ENCODE data around the gene PRX.
"Not testable (repeated sequence)": the region's sequence is repeated elsewhere in the genome, so short reads cannot be mapped to it uniquely, and the experiment has no call there.

Gene PRX, protein sequence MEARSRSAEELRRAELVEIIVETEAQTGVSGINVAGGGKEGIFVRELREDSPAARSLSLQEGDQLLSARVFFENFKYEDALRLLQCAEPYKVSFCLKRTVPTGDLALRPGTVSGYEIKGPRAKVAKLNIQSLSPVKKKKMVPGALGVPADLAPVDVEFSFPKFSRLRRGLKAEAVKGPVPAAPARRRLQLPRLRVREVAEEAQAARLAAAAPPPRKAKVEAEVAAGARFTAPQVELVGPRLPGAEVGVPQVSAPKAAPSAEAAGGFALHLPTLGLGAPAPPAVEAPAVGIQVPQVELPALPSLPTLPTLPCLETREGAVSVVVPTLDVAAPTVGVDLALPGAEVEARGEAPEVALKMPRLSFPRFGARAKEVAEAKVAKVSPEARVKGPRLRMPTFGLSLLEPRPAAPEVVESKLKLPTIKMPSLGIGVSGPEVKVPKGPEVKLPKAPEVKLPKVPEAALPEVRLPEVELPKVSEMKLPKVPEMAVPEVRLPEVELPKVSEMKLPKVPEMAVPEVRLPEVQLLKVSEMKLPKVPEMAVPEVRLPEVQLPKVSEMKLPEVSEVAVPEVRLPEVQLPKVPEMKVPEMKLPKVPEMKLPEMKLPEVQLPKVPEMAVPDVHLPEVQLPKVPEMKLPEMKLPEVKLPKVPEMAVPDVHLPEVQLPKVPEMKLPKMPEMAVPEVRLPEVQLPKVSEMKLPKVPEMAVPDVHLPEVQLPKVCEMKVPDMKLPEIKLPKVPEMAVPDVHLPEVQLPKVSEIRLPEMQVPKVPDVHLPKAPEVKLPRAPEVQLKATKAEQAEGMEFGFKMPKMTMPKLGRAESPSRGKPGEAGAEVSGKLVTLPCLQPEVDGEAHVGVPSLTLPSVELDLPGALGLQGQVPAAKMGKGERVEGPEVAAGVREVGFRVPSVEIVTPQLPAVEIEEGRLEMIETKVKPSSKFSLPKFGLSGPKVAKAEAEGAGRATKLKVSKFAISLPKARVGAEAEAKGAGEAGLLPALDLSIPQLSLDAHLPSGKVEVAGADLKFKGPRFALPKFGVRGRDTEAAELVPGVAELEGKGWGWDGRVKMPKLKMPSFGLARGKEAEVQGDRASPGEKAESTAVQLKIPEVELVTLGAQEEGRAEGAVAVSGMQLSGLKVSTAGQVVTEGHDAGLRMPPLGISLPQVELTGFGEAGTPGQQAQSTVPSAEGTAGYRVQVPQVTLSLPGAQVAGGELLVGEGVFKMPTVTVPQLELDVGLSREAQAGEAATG (N-terminal part only)

GRCh38 chr19:40413291-40413845, at the start of gene PRX:
Gene PRX (minus strand): TSS chr19:40413378. CDS start chr19:40407932, 5,446 bp downstream.
- DNase-seq (ENCODE audit: low spot score) = no peak

DNA sequence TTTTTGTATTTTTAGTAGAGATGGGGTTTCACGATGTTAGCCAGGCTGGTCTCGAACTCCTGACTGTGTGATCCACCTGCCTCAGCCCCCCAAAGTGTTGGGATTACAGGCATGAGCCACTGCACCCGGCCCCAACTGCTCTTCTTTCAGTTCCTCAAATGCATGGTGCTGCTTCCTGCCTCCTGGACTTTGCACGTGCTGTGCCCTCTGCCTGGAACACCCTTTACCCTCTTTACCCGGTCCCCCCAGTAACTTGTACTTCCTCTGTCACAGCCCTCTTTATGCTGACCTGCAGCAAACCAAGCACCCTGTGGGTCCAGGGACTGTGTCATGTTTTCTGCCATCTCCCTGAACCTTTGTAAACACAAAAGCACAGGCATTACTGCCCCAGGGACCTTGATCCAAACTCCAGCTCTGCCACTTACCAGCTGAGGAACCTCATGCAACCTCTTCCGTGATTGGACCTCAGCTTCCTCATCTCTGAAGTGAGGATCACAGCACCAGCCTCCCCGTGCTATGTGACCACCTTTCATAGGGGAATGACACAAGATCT, 48.6 kb upstream of the PRX start:
- DNase-seq (ENCODE audit: low spot score) = no peak

- DNase-seq (ENCODE audit: low spot score) = no peak
Observed at GRCh38 chr19:40460185-40460584, 47.0 kb upstream of the PRX start.

- no peak for DNase-seq (ENCODE audit: low spot score)
Observed at GRCh38 chr19:40458597-40458974, 45.4 kb upstream of the PRX start.

GRCh38 chr19:40457953-40458596, 44.9 kb upstream of the PRX start:
- DNase-seq (ENCODE audit: low spot score) = no peak

- no peak for DNase-seq (ENCODE audit: low spot score)
Observed at GRCh38 chr19:40457048-40457447, 43.9 kb upstream of the PRX start.

- not testable (repeated sequence) for DNase-seq (ENCODE audit: low spot score)
Observed at GRCh38 chr19:40453943-40454342, 40.8 kb upstream of the PRX start.

DNA sequence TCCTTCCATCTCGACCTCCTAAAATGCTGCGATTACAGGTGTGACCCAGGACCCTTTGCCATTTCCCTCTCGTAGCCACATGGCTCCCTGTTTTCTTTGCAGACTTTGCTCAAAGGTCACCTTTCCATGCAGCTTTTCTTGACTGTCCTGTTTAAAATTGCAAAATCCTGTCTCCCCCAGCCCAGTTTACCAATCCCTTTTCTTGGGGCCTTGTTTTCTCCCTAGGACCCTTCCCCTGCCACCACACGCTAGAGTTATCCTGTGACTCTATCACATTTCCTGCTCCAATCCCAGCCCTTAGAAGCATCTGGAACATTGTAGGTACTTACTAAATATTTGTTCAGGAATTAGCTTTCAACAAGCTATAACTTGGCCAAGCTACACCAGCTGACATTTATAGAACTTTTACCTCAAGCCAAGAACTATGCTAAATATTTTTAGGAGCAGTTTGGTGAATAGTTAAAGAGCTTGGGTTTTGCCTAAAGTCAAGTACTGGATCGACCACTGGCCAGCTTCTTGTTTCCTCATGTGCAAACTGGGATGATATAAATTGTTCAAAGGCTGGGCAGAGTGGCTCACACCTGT, 40.1 kb upstream of the PRX start:
- no peak for DNase-seq (ENCODE audit: low spot score)

DNA sequence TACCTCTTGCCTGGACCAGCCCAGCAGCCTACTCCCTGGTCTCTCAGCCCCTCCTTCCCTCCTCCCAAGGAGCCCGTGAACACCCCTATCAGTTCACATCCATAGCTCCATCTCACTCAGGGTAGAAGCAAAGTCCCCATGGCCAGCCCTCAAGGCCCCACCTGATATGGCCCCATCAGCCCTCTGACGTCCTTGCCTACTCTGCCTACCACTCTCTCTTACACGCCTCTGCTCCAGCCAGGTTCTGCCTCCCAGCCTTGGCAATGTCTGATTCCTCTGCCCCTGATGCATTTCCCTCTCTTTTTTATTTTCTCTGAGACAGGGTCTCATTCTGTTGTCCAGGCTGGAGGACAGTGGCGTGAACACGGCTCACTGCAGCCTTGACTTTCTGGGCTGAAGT, 38.8 kb upstream of the PRX start:
- DNase-seq (ENCODE audit: low spot score) = no peak

GRCh38 chr19:40450664-40451063, 37.5 kb upstream of the PRX start:
- no peak for DNase-seq (ENCODE audit: low spot score)

- DNase-seq (ENCODE audit: low spot score) = no peak
Observed at GRCh38 chr19:40449506-40449905, 36.3 kb upstream of the PRX start.

DNA sequence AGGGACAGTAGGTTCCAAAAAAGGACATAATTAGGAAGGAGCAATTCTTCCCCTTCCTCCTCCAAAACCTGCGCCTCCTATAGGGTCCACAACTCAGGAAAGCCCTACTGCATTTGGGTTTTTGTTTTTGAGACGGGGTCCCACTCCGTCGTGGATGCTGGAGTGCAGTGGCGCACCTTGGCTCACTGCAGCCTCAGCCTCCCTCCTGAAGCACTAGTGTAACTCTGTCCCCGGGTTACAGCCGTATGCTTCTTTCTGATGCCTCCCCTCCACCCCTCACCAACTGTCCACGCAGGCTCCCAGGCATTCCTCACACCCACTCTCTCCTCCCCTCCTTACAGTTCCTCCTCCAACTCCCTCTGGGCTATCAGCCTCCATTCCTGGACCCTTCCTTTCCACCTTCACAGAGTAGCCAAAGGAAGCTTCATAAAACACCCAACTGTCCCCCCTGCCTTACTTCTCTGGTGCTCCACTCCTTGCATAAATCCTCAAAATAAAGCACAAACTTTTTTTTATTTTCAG, 33.1 kb upstream of the PRX start:
- no peak for DNase-seq (ENCODE audit: low spot score)

DNA sequence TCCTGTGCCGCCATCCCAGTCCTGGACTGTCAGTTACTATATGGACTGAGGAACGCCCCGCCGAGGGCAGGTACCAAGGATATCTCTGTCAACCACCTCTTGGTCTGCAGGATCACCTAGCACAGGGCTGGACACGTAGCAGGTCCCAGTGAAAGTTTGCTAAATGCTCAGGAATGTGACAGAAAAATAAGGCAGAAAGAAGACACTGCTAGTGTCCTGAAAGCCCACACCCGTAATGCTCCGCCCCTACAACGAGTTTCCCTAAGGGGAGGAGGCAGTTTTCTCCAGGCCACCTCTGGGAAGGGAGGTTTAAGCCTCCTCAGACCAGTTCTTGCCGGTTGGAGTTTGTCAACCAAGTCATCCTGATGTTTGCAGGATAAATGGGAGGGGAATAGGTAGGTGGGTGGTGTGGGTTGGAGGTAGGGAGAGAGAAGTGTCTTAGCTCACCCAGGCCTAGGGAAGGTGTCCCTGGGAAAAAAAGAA, 32.6 kb upstream of the PRX start:
- peak; percentile 36 for DNase-seq (ENCODE audit: low spot score)

DNA sequence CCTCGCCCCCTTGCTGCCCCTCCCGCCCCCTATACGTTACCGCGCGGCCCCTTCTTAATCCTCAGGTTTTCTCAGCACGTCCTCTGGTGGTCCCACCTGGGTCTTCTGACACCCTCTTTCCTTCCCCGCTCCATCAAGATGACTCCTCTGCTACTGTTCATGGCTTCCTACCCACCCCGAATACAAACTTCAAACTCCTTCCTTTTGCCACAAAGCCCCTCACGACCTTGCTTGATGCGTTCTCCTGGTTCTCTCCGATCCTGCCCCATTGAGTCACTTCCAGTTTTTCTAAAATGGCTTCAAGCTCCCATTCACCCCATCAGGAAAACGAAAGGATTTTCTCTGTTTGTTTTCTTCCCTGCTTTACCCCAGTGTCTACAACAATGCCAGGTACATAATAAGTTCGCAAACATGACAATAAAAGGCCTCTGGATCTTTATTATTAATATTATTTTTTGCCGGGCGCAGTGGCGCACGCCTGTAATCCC, 31.7 kb upstream of the PRX start:
- DNase-seq (ENCODE audit: low spot score) = no peak

DNA sequence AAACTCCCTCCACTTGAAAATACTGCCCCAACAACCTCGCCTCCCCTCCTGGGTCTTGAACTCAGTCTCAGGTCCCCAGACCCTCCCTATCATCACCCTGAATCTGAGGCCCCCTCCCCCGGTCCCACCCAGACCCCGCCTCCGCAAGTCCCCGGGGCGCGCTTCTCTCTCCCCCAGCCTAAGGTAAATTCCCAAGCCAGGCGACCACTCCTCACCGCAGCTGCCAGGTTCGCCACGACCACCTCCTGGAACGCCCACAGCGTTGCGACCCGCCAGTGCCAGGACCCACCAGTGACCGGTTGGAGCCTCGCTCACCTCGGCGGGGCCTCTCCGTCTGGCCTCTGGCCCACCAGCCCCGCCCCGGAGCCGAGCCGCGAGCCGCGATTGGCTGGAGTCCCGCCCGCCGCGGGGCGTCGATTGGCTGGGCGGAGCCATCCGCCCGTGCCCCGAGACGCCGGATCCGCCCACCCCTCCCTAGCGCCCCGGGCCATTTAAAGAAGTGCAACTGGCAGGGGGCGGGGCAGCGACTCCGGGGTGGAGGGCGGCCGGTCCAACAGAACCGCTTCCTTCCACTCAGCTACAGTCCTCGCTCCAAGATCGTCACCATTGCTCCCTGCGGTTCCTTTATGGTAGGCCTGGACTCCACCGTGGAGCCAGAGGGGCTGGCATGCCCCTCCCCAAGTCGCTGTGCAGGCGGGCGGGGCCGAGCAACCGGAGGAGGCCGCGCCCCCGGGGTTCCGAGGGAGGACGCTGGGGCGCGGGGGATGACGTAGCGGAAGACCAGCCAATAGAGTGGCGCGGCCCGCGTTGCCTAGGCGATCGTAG, 31.0 kb upstream of the PRX start, which contains the start of gene SERTAD3:
TSS of gene SERTAD3 (minus strand) at position 336 of the 825 bp plus-strand sequence. CDS start 2,255 bp downstream, outside the sequence.
- DNase-seq (ENCODE audit: low spot score) = peak; percentile 98

- peak; percentile 100 for DNase-seq (ENCODE audit: low spot score)
Observed at GRCh38 chr19:40443131-40443999, 30.2 kb upstream of the PRX start.

- DNase-seq (ENCODE audit: low spot score) = no peak
Observed at GRCh38 chr19:40442328-40443130, 29.4 kb upstream of the PRX start.
